Stimulated activated CD4-positive, alpha-beta T cell treated with anti-CD3 and anti-CD28 coated beads, Interleukin-15, amount 100 ng/mL, for 24 hours (primary cell): ENCODE results near the gene SLC37A1.

Experiments used
- DNase-seq: peaks from one replicate; pipeline ENCODE4 v3.0.0-alpha.2; 2020

The SLC37A1 gene

DNA sequence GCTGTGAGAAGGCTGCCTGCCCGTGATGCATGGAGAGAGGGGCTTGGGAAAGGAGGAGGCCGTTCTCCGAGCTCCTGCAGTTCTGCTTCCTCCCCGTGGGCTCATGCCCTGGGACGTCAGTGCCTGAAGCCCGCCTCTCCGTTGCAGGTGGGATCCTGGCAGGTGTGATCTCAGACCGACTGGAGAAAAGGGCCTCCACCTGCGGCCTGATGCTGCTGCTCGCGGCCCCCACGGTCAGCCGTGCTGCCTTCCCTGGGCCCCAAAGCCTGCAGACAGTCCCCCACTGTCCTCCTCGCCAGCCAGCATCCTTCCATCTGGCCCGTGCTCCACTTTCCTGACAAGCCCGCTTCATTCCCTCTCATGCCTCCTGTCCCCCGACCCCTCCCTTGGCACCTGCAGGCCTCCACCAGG lies 50.9 kb downstream of the SLC37A1 start:
- DNase-seq: no peak

- DNase-seq: no peak
Observed at GRCh38 chr21:42565206-42565810, 51.7 kb downstream of the SLC37A1 start.

DNA sequence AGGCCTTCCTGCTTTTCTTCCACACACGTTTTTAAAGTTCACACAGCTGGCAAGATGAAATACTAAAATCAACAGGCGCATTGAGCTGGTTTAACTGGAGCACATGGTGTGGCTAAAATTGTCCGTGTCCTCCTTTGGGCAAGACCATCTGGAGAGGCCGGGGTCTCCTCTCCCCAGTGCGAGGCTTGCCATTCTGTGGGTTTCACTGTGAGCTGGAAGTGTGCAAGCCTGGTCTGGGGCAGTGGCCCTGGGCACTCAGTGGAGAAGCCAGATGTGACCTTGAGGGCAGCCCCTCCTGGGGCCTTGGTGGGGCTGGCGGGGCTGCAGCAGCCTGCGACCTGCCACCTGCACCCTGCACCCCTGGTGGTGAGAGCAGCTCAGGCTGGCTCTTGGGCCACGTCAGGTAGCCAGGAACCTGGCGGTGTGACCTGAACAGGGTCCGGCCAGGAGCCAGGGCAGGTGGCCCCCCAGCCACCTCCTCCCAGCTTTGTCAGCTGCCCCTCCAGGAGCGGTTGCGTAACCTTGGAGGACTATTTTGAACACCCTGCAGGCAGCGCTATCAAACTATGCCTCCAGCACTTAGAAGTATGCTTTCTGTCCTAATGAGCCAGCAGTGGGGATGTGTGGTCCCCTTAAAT lies 52.4 kb downstream of the SLC37A1 start:
- no peak for DNase-seq

- DNase-seq: no peak
Observed at GRCh38 chr21:42566524-42567213, 53.0 kb downstream of the SLC37A1 start.

DNA sequence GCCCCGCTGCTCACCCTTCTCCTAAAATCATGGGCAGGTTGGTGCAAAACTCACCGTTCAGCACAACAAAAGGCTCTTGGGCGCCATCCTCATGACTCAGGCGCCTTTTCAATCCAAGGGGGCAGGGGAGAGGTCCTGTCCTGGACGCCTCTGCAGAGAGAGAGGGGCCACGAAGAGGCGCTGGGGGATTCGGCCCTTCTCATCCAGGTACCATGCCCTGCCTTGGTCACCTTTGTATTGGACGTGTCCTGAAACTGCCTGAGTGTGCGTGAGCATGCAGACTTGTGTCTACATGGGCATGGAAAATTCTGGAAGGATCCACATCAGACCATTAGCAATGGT lies 53.5 kb downstream of the SLC37A1 start:
- no peak for DNase-seq

GRCh38 chr21:42567861-42568260 lies 54.2 kb downstream of the SLC37A1 start:
- DNase-seq: no peak

DNA sequence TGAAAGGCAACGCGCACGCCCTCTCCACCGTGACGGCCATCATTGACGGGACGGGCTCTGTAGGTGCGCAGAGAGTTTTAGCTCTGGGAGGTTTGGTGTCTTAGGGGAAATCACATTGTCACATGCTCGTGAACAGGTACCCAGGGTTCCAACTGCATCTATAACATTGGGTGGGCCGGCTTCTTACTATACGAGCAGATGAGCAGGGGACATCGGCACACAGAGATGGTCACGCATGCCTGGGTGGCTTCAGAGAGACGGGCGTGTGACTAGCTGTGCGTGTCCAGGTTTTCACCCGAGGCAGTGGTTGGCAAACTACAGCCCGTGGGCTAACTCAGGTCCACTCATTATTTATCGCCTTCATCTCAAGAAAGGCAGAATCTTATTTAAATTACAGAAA lies 54.7 kb downstream of the SLC37A1 start:
- DNase-seq: no peak

DNA sequence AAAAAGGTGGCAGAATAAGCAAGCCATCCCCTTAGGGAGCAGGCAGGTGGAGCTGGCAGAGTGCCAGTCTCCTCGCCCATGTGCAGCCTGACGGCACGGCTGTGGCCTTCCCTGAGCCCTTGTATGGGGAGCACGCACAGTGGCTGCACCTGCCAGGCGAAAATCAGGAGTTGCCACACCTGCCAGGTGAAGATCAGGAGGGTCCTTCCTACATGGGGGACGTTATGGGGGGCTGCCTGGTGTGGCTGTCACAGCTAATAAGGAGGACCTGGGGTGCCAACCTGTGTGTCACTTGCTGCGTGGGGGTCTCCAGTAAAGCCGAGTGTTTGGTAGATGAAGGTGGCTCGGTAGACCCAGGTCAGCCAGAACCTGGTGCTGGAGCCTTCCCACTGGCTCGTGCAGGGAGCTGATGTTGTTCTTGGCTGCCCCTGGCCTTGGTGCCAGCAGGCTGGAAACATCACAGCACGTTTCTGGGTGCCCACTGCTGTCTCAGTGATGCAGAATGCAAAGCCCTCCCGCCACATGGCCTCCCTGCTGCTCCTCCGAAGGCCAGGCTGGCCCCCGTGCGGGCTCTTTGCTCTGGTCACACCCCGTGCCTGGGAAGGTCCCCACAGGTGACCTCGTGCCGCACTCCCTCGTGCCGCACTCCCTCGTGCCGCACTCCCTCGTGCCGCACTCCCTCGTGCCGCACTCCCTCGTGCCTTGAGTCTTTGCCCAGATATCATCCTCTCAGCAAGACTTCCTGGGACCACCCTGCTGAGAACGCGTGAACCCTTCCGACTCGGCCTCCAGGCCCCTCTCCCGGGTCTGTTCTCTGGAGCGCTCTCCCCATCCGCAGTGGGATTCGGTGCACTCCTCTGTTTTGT lies 55.4 kb downstream of the SLC37A1 start:
- DNase-seq: no peak

DNA sequence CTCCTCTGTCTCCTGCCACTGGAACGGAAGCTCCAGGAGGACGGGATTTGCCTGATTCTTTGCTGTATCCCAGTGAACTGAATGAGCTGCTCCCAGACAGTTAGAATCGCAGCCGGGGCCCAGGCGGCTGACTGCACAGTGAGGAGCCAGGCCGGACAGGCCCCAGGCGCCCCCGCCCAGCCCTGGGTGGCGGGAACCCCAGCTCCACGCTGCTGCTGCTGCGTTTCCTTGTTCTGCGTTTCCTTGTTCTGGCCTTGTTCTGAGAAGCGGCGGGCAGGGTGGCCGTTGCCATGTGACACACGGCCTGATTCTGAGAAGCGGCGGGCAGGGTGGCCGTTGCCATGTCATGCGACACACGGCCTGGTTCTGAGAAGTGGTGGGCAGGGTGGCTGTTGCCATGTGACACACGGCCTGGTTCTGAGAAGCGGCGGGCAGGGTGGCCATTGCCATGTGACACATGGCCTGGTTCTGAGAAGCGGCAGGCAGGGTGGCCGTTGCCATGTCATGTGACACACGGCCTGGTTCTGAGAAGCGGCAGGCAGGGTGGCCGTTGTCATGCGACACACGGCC lies 56.2 kb downstream of the SLC37A1 start:
- DNase-seq: no peak

- DNase-seq: no peak
Observed at GRCh38 chr21:42570362-42570761, 56.7 kb downstream of the SLC37A1 start.

DNA sequence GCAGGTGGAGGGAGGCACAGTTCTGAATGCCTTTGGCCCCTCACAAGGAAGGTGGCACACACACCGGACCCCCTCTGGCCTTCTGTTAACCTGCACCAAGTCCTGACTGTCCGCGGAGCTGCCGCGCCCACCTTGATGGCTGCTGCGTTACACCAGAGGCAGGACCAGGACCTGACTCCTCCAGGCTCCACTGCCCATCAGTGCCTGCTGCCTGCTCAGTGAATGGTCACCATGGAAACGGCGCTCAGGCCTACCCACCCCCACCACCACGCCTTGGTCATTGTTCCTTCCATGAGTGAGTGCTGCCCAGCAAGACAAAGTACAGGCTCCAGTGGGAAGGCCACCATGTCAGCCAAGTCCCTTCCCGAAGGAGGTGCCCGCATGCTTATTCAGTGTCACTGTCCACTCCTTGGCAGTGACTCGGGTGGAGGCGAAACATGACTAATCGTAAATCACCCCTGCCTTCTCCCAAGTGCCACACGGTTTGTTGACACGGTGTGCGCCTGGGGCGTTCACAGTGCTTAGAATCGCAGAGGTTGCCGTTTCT lies 57.3 kb downstream of the SLC37A1 start:
- DNase-seq: no peak

- no peak for DNase-seq
Observed at GRCh38 chr21:42571391-42572150, 57.9 kb downstream of the SLC37A1 start.

DNA sequence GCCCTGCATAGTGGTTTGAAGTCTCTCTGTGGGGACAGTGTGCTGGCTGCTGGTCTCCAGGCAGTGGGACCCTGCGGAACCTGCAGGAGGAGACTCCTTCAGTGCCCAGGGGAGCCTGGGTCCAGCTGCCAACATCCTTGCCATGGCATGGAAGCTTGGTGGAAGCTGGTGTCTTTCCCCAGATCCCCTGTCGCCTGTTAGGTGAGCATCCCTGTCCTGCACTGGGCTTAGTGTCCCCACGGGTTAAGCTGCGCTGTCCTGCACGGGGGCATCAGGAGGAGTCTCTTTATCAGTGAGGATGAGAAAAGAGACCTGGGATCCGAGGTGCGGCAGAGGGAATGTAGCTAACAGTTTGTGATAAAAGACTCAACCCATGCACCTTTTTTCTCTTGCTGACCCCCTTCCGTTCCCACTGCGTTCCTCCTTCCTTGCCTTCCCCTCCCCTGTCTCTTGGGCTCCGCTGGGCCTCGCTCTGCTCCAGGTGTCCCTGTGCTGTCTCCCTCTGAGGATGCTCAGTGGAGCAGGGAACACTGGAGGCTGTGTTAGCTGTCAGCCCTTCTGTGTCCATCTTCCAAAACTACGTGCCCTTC lies 59.3 kb downstream of the SLC37A1 start:
- no peak for DNase-seq

GRCh38 chr21:42574234-42575027 lies 60.8 kb downstream of the SLC37A1 start:
- no peak for DNase-seq

- no peak for DNase-seq
Observed at GRCh38 chr21:42575111-42575510, 61.5 kb downstream of the SLC37A1 start.

DNA sequence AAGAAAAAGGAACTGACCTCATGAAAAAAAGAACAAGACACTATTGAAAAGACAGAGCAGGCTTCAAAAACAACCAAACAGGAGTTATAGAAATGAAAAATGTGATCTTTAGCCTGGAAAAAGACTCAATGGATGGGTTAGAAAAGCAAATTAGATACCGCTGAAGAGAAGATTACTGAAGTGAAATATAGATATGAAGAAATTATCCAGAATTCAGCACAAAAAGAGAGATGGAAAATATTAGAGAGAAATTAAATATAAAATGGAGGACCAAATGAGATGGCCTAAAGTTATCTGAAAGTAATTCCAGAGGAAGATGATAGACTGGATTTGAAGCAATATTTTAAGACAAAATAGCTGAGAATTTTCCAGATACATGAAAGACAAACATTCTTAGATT lies 63.0 kb downstream of the SLC37A1 start:
- DNase-seq: no peak

- no peak for DNase-seq
Observed at GRCh38 chr21:42578034-42578433, 64.4 kb downstream of the SLC37A1 start.

- no peak for DNase-seq
Observed at GRCh38 chr21:42578761-42579415, 65.2 kb downstream of the SLC37A1 start.

DNA sequence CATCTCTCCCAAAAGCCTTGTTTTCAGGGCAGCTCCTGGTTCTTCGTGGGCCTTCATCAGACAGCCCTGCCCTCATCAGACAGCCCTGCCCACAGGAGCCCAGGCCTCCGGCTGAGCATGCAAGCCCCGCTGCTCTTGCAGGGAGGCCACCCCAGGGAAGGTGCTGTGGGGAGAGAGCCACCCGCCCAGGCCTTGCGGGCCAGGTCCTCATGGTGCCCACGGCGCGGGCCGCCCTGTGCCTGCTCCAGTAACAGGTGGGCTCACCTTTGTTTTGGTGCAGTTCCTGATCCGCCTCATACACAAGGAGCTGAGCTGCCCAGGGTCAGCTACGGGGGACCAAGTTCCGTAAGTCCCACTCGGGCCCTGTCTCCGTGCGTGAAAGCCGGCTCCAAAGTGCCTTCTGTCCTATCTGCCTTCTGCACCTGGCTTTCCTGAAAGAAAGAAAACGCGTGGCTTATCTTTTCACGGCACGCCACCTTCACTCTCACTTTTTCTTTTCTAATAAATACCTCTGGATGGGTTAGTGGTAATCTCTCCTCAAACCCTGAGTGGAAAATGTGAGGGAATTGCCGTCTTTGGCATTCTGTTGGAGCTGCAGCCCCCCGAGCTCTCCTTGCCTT lies 65.9 kb downstream of the SLC37A1 start:
- DNase-seq: no peak
